MM.1S (cell line): ENCODE measurements around the gene BTBD16.

Source experiments
- CTCF ChIP-seq: fragments of 300-600 bp; sonication (generic); IDR thresholded peaks from 2 replicates; pipeline ENCODE4 v1.5.1; 2016; ENCODE audit warnings: antibody characterized with exemption, low read length, mixed read lengths
- EZH2 ChIP-seq: fragments of 300-600 bp; sonication (generic); optimal IDR thresholded peaks from 2 replicates; pipeline ENCODE3; 2017; ENCODE audit warnings: low read depth, mild to moderate bottlenecking, antibody characterized with exemption, low read length, mixed read lengths

GRCh38 chr10:122299423-122300075 lies 28.5 kb downstream of the BTBD16 start:
- TF ChIP-seq EZH2 (no peak), CTCF (no peak)
